ENCODE measurements around the gene YRDC. TPM values are rescaled to one million over a fixed set of nuclear protein-coding genes. Genes with fewer than 3 reads are reported as not detected.

Gene YRDC
- total and polyA plus RNA-seq, 9 of the 15 experiments (the other 6 are each of a cell fraction or from before 2014, with no cell fraction given) = 11.1 to 58.5 (median 49.8) TPM

GRCh38 chr1:37808369-37809319 lies 636 bp upstream of the YRDC start (continued):
- TF ChIP-seq UBTF (IDR thresholded peaks at IDR 0.05; ENCODE audit: borderline replicate concordance in 1 of 2, low read depth in 2 of 2, low read length in 2 of 2) = peak in 1 of 2 experiments; percentile 90; a peak in 2 of 4 replicates
- peak; percentile 73 for TF ChIP-seq CXXC5 (CRISPR knock-in tag; IDR thresholded peaks at IDR 0.05)
- TF ChIP-seq CTCF (IDR thresholded peaks at IDR 0.05 in 2 of 3, conservative IDR thresholded peaks at IDR 0.05 in 1 of 3; ENCODE audit: insufficient read depth in 2 of 3, low read depth in 1 of 3, low read length in 3 of 3) = peak in 1 of 3 experiments; percentile 14; a peak in 1 of 6 replicates
- peak; percentile 70 to 83; a peak in 3 of 4 replicates for TF ChIP-seq SIN3A (IDR thresholded peaks at IDR 0.05; ENCODE audit: borderline replicate concordance in 2 of 2, control insufficient read depth in 1 of 2, low read depth in 2 of 2, low read length in 2 of 2)
- TF ChIP-seq CCNT2 (IDR thresholded peaks at IDR 0.05; ENCODE audit: borderline replicate concordance, extremely low read depth, insufficient read length, low read depth, low read length) = peak; percentile 18
- TF ChIP-seq FIP1L1 (IDR thresholded peaks at IDR 0.05; ENCODE audit: low read depth, low read length, poor library complexity, severe bottlenecking) = peak; percentile 19
- TF ChIP-seq E2F3 (CRISPR knock-in tag; IDR thresholded peaks at IDR 0.05) = 0 out of 2 replicates have a peak, but pooled peaks have one; percentile 28
- TF ChIP-seq AFF1 (IDR thresholded peaks at IDR 0.05; ENCODE audit: low read depth in 1 of 2, partially characterized antibody in 2 of 2) = no peak
- peak; percentile 18; the same call in 1 of the 2 replicates for TF ChIP-seq RBFOX2 (IDR thresholded peaks at IDR 0.05; ENCODE audit: low read depth, low read length)
- TF ChIP-seq RBM22 (IDR thresholded peaks at IDR 0.05; ENCODE audit: low read depth, low read length, poor library complexity, severe bottlenecking) = peak; percentile 76
- TF ChIP-seq TFAP4 (CRISPR knock-in tag; IDR thresholded peaks at IDR 0.05; ENCODE audit: borderline replicate concordance) = peak; percentile 57; the same call in 1 of the 2 replicates
- no peak for TF ChIP-seq JUNB (CRISPR knock-in tag; conservative IDR thresholded peaks at IDR 0.05)
- TF ChIP-seq TBP (optimal IDR thresholded peaks at IDR 0.05; ENCODE audit: low read depth, low read length) = peak; percentile 15
